ENCODE measurements around the gene RNF151. TPM values are rescaled to one million over a fixed set of nuclear protein-coding genes. Genes with fewer than 3 reads are reported as not detected.
"Not testable (repeated sequence)": the region's sequence is repeated elsewhere in the genome, so short reads cannot be mapped to it uniquely, and the experiment has no call there.

RNF151 gene
- polyA plus RNA-seq, 3 donors: 0.13 TPM; not detected in 2

DNA sequence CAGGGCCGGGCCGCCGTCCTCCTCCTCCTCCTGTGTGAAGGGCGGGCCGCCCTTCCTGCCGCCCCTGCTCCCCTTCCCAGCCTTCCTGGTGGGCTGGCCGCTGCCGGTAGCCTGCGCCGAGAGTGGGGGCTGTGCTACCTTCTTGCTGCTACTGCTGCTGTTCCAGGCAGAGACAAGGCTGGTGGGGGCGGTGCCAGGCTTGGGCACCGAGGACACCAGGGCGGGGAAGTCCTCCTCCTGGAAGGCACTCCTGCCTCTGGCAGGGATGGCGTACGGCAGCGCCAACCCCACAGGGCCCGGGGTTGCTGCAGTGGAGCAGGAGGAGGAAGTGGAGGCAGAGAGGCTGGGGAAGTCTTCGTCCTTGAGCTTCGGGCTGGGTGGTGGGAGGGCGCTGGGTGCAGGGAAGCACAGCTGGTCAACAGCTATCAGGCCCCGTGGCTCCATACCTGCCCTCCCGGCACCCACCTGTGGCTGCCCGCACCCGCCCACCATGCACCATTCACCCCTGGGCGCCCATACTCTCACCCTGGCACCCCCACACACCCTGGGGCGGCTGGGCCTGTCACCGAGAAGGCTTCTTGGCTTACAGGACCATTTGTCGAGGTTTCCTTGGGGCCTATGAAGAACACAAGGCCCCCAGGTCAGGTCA, 33.3 kb downstream of the RNF151 start:
- no peak overlapping the region for H3K27ac ChIP-seq (ENCODE audit: low read depth, low read length)
- 78 to 85% (median 84%) methylated on average over 24 to 28 of the region's 28 CpGs for WGBS, 3 donors

- H3K27ac ChIP-seq (ENCODE audit: low read depth, low read length): no peak overlapping the region
- WGBS, 3 donors: 94 to 96% (median 96%) methylated on average over 19 of the region's 19 CpGs
Observed at GRCh38 chr16:2001035-2001434, 34.4 kb downstream of the RNF151 start.

GRCh38 chr16:2001456-2002355, 35.0 kb downstream of the RNF151 start:
- WGBS, 3 donors: 94 to 96% (median 95%) methylated on average over 53 of the region's 53 CpGs
- H3K27ac ChIP-seq (ENCODE audit: low read depth, low read length): no peak overlapping the region

DNA sequence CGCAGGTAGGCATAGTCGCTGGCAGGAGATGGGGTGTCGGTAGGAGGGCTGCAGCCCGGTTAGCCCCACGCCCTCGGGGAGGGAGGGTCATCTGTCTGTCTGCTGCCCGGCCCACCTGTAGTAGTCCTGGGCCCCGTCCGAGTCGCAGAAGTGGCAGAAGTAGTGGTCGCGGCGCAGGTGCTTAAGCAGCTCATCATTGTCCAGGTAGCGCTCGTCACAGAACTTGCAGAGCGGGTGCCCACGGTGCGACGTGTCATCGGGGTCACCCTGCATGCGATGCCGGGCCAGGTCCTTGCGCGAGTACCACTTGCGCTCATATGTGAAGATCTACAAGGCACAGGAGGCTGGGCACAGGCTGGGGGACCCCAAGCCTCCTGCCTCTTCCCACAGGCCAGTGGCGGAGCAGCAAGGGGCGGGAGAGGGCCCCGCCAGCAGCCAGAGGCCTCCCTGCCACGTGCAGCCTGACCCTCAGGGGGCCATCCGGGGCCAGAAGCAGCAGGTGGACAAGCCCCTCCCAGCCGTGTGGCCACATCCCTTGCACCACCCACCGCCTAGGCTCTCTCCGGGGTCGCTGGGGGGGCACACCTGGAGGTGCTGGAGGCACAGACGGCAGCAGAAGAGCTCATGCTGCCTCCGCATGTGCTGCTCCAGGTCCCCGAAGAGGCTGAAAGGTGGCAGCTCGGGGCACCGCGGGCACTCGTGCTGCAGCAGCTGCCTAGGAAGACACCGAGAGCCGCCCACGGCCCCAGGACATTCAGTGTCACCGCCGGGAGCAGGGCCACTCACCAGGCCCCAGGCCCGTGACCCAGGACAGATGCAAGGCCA, 36.0 kb downstream of the RNF151 start:
- 90 to 93% (median 91%) methylated on average over 44 to 47 of the region's 47 CpGs for WGBS, 3 donors
- no peak overlapping the region for H3K27ac ChIP-seq (ENCODE audit: low read depth, low read length)

- no peak overlapping the region for H3K27ac ChIP-seq (ENCODE audit: low read depth, low read length)
- WGBS, 3 donors: 72 to 85% (median 79%) methylated on average over 8 of the region's 8 CpGs
Observed at GRCh38 chr16:2003231-2003826, 36.7 kb downstream of the RNF151 start.

DNA sequence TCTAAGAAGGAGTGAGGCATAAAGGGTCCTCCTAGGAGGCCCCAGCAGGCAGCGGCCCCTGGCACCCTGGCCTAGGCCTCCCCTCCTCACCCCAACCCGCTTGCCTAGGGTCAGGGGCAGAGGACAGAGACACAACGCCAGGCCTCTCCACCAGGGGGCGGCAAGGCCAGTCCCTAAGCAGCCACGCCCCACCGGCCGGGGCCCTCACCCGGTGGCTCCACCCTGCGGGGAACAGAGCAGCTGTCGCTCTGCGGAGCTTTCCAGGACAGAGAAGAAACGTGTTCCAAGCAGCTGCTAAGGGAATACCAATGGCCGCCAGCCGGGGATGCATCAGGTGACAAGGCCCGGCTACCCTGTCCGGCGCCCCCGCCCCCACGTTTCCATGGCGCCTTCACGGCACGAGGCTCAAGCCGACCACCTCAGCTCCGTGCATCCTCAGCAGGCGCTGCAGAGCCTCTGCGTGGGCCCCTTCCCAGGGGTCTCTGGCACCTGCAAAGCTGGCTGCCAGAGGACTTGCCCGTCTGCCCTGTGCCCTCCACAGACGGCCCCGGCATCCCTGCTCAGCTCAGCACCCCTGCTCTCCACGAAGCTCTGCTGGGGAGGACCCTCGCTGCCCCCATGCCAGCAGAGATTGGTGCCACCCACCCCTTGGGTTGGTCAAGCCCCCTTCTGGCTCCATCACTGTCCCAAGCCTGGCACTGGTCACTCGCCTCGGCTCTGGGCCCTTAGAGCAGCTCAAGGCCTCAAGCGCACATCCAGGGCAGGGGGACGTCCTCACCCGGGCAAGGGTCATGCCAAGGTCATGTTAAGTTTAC, 37.4 kb downstream of the RNF151 start:
- H3K27ac ChIP-seq (ENCODE audit: low read depth, low read length): no peak overlapping the region

DNA sequence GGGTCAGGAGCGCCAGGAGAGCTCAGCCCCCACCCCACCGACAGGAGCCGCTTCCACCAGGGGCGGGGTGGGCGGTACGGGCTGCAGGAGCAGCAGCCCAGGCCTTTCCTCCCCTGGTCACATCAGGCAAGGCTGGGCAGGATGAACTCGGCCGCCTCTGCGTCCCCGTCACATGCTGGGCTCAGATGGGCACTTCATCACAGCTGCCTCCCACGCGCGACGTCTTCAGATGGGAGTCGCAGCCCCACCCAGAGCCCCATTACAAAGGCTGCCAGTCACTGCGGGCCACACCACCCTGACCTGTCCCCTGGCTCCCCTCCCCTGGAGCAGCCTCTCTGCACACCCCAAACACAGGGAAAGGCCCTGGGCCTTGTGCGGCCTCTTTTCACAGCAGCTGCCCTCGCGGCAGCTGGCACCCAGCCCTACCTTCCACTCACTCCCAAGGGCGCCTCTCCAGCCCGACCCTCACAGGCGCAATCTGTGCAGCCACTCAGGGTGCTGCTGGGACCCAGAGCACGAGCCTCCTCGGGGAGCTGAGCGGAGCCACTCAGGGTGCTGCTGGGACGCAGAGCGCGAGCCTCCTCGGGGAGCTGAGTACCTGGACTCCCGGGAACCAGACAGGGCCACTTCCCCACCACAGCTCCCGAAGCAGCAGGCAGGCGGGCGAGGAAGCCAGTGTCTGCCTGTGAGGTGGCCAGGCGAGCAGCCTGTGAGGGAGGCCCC, 38.3 kb downstream of the RNF151 start:
- H3K27ac ChIP-seq (ENCODE audit: low read depth, low read length): no peak overlapping the region
- WGBS, 3 donors: 63 to 74% (median 65%) methylated on average over 32 to 34 of the region's 34 CpGs

More for the DNA sequence above, 37.4 kb downstream of the RNF151 start:
- 18 to 35% (median 30%) methylated on average over 34 to 36 of the region's 36 CpGs for WGBS, 3 donors

DNA sequence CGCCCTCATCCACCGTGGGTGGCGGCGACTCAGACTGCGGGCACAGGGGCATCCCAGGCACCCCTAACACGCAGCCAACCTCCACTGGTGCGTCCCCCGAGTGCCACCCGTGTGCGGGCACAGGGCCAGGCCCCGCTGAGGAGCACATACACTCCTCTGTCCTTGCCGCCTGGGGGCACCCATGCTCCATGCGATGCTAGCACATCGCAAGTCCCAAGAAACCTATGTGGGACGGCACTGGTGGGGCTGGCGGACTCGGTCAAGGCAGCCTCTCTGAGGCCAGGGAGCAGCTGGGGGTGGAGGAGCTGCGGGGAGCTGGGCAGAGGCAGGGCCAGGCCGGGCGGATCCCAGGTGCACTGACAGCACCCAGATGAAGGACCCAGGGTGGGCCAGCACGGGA, 39.0 kb downstream of the RNF151 start:
- no peak overlapping the region for H3K27ac ChIP-seq (ENCODE audit: low read depth, low read length)
- WGBS, 3 donors: 45 to 57% (median 46%) methylated on average over 21 of the region's 21 CpGs

GRCh38 chr16:2006317-2006716, 39.7 kb downstream of the RNF151 start:
- no peak overlapping the region for H3K27ac ChIP-seq (ENCODE audit: low read depth, low read length)
- WGBS, 3 donors: 82 to 94% (median 91%) methylated on average over 8 of the region's 8 CpGs

DNA sequence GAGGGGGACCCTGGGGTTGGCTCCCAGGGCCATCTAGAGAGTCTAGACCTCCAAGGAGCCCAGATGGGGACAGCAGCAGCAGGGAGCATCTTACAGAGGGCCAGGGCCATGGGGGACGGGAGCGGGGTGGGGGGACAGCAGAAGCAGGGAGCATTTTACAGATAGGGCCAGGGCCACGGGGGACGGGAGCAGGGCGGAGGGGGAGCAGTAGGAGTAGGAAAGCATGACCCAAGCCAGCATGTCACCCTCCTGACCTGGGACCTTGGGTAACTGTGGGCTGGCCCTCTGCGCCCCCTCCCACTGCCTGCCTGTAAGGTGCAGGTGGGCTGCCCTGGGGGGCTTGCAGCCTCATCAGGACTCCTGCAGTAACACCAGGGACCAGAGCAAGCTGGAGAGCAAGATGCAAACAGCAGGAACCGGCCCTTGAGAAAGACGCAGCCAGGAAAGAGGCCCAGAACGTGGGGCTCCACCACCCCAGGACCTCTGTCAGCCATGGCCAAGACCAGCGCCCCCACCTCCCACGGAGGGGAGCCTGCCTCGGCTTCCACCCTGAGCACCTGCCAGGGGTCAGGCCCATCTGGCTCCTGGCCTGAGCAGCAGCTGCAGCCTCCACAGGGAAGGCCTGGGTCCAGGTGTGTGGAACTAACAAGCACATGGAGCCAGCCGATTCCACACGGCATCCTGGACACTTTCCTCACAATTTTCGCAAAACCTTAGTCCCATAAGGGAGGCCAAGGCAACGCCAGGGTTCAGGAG, 40.6 kb downstream of the RNF151 start:
- 58 to 65% (median 60%) methylated on average over 16 of the region's 16 CpGs for WGBS, 3 donors
- no peak overlapping the region for H3K27ac ChIP-seq (ENCODE audit: low read depth, low read length)

DNA sequence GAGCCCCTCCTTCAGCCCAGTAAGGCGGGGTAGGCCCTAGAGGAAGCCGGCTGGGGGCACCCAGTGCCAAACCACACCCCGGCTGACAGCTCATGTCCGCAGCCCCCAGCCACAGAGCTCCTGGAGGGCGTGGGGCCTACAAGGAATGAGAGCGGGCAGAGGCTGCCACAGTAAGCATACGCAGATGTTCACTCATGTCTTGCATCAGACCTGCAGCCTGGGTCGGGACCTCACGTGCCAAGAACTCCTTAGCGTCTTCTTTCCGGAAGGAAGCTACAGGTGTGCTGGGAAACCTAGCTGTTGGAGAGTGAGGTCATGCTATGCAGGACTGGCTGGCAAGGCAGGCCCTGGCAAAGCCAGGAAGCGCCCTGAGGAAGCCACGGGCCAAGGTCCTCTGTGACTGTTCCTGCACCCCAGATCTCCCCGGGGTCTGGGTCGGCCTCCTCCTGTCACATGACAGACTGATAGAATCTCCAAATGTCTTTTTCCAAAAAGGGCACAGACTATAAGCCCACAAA, 41.4 kb downstream of the RNF151 start:
- H3K27ac ChIP-seq (ENCODE audit: low read depth, low read length): no peak overlapping the region
- WGBS, 3 donors: 12 to 24% (median 19%) methylated on average over 15 of the region's 15 CpGs

- WGBS, 3 donors: 2% methylated on average over 22 to 23 of the region's 23 CpGs
- peak overlapping the region; percentile 73 for H3K27ac ChIP-seq (ENCODE audit: low read depth, low read length)
Observed at GRCh38 chr16:2008631-2009163, 42.0 kb downstream of the RNF151 start.

DNA sequence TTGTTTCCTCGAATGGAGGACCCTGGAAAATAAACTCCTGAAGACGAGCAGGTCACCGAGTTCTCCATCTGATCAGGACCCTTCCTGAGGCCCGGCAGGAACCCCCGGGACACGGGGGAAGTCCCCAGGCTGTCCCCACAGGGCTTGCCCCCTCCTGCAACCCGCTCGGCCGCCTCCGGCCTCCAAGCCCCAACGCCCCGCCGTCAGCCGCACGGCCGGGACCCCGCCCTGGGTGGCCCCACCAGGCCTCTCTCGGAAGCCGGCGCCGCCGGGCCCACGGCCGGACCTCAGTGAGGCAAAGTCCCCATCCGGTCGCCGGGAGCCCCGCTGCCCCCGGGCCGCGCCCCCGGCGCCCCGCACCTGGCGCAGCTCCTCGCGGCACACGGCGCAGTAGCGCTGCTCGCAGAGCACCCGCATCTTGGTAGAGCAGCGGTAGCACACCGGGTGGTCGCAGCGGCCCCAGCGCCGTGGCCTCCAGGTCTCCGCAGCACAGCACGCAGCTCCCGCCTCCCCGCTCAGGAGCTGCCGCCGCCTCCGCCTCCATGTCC, 42.6 kb downstream of the RNF151 start:
- peak overlapping the region; percentile 73 for H3K27ac ChIP-seq (ENCODE audit: low read depth, low read length)

GRCh38 chr16:2009791-2010510, 43.3 kb downstream of the RNF151 start, which contains the start of gene ZNF598:
Gene ZNF598, minus strand, starts transcription at chr16:2009821.
- WGBS, 3 donors: 1 to 2% (median 2%) methylated on average over 52 of the region's 52 CpGs
- peak within 1 kb of the TSS; percentile 82 for H3K27ac ChIP-seq (ENCODE audit: low read depth, low read length)

More for the DNA sequence above, 42.6 kb downstream of the RNF151 start:
- 0% methylated on average over 28 to 55 of the region's 55 CpGs for WGBS, 3 donors

DNA sequence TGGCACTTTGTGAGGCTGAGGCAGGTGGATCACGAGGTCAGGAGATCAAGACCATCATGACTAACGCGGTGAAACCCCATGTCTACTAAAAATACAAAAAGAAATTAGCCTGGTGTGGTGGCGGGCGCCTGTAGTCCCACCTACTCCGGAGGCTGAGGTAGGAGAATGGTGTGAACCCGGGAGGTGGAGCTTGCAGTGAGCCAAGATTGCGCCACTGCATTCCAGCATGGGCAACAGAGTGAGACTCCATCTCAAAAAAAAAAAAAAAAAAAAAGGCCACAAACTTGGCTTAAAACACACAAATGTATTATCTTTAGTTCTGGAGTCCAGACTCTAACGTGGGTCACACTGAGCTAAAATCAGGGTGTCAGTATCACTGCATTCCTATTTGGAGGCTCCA, 45.1 kb downstream of the RNF151 start:
- H3K27ac ChIP-seq (ENCODE audit: low read depth, low read length): not testable (repeated sequence)
- 89 to 94% (median 90%) methylated on average over 9 of the region's 9 CpGs for WGBS, 3 donors
